HL-60 (cell line): ENCODE data around the gene PES1.
"Not testable (repeated sequence)": the region's sequence is repeated elsewhere in the genome, so short reads cannot be mapped to it uniquely, and the experiment has no call there.

ENCODE experiments used
- DNase-seq, 2 experiments: peaks; one replicate each; pipeline ENCODE4 v3.0.0-alpha.2; 2010 to 2020; ENCODE audit warnings: low read depth in 1 of 2, low spot score in 1 of 2
- H3K27ac ChIP-seq: fragments of 250-450 bp; sonication (Bioruptor Pico); replicated peaks from 2 replicates; pipeline ENCODE4 v1.5.1; 2020; ENCODE audit warnings: mild to moderate bottlenecking, moderate library complexity
- H3K27me3 ChIP-seq: fragments of 250-450 bp; sonication (Bioruptor Pico); 2 replicates; pipeline ENCODE4 v1.5.1; 2021; ENCODE audit warnings: mild to moderate bottlenecking, moderate library complexity; ENCODE audit not compliant: insufficient read depth, poor library complexity, severe bottlenecking
- H3K4me3 ChIP-seq: replicated peaks from 2 replicates; pipeline ENCODE4 v1.5.1; 2011; ENCODE audit warnings: mild to moderate bottlenecking, control low read depth, low read length; ENCODE audit not compliant: insufficient read depth
- CTCF ChIP-seq: IDR thresholded peaks from one replicate; pipeline ENCODE4 v1.5.1; 2011; ENCODE audit warnings: low read length, control low read depth, inconsistent platforms; ENCODE audit not compliant: insufficient read depth
- GABPA ChIP-seq: IDR thresholded peaks from 2 replicates; pipeline ENCODE4 v1.6.1; 2012; ENCODE audit warnings: low read depth
- POLR2AphosphoS5 ChIP-seq: IDR thresholded peaks from 2 replicates; pipeline ENCODE4 v1.6.1; 2012; ENCODE audit warnings: low read depth
- REST ChIP-seq: IDR thresholded peaks from 2 replicates; pipeline ENCODE4 v1.6.1; 2012; ENCODE audit warnings: low read depth; ENCODE audit not compliant: insufficient replicate concordance
- SPI1 ChIP-seq: IDR thresholded peaks from 2 replicates; pipeline ENCODE4 v1.6.1; 2012; ENCODE audit warnings: low read depth, mild to moderate bottlenecking, borderline replicate concordance

The PES1 gene

GRCh38 chr22:30572840-30573593 is 18.7 kb downstream of the PES1 start:
- no peak for DNase-seq
- H3K4me3 ChIP-seq, result no peak overlapping the region

GRCh38 chr22:30572210-30572609 is 19.5 kb downstream of the PES1 start:
- TF ChIP-seq CTCF, result no peak
- no peak for TF ChIP-seq GABPA
- TF ChIP-seq SPI1, result no peak
- no peak for TF ChIP-seq REST
- no peak for TF ChIP-seq POLR2AphosphoS5
- H3K4me3 ChIP-seq, result no peak overlapping the region
- no peaks in the 10 kb centered on the region for H3K27me3 ChIP-seq
- H3K27ac ChIP-seq, result no peak overlapping the region
- no peak for DNase-seq

More at GRCh38 chr22:30572840-30573593, 18.7 kb downstream of the PES1 start:
- H3K27me3 ChIP-seq, result no peaks in the 10 kb centered on the region
- no peak for TF ChIP-seq SPI1
- no peak for TF ChIP-seq POLR2AphosphoS5
- H3K27ac ChIP-seq, result no peak overlapping the region

- no peak overlapping the region for H3K4me3 ChIP-seq
- DNase-seq, result no peak
- no peak overlapping the region for H3K27ac ChIP-seq
- TF ChIP-seq CTCF (no peak), SPI1 (no peak), POLR2AphosphoS5 (no peak), GABPA (no peak), REST (no peak)
- H3K27me3 ChIP-seq, result peaks cover 2% of the 10 kb centered on the region
These were observed 22.0 kb downstream of the PES1 start for GRCh38 chr22:30569674-30570202.

- TF ChIP-seq REST (no peak), POLR2AphosphoS5 (no peak), GABPA (no peak), SPI1 (no peak), CTCF (no peak)
- peaks cover 2% of the 10 kb centered on the region for H3K27me3 ChIP-seq
- DNase-seq, result no peak
- no peak overlapping the region for H3K4me3 ChIP-seq
- H3K27ac ChIP-seq, result no peak overlapping the region
These were observed 23.4 kb downstream of the PES1 start for GRCh38 chr22:30568137-30568805.

- not testable (repeated sequence) for DNase-seq, H3K4me3 ChIP-seq, H3K27me3 ChIP-seq, H3K27ac ChIP-seq
These were observed 24.4 kb downstream of the PES1 start for GRCh38 chr22:30567277-30567676.
